Neural cell (in vitro differentiated cells): Measurements from ENCODE around the gene SNTB2. TPM values are rescaled to one million over a fixed set of nuclear protein-coding genes. Genes with fewer than 3 reads are reported as not detected.

Source experiments
- H2AFZ ChIP-seq: fragments of 200-600, 300-800 bp; sonication (generic), shearing (Covaris generic); 2 replicates; pipeline ENCODE4 v1.6.0; 2014; ENCODE audit warnings: low read depth, mild to moderate bottlenecking, antibody characterized with exemption, low read length, moderate library complexity
- H3F3A ChIP-seq: fragments of 200-600 bp; shearing (Covaris generic); 2 replicates; pipeline ENCODE4 v1.6.1; 2016; ENCODE audit warnings: mild to moderate bottlenecking, moderate library complexity, mixed read lengths, antibody characterized with exemption, low read length; ENCODE audit not compliant: insufficient read depth, poor library complexity, severe bottlenecking
- H3K27ac ChIP-seq: fragments of 200-600, 300-800 bp; sonication (generic), shearing (Covaris generic); 2 replicates; pipeline ENCODE4 v1.5.1; 2014; ENCODE audit warnings: mild to moderate bottlenecking, low read length, moderate library complexity
- H3K27me3 ChIP-seq: fragments of 300-800, 200-600 bp; sonication (generic), shearing (Covaris generic); 2 replicates; pipeline ENCODE4 v1.6.0; 2014; ENCODE audit warnings: mild to moderate bottlenecking, low read depth, low read length, moderate library complexity; ENCODE audit not compliant: insufficient read depth
- H3K36me3 ChIP-seq: fragments of 300-800, 200-600 bp; sonication (generic), shearing (Covaris generic); 2 replicates; pipeline ENCODE4 v1.5.1; 2014; ENCODE audit warnings: mild to moderate bottlenecking, antibody characterized with exemption, low read length, moderate library complexity; ENCODE audit not compliant: insufficient read depth
- H3K4me2 ChIP-seq: fragments of 300-800, 200-600 bp; sonication (generic), shearing (Covaris generic); 2 replicates; pipeline ENCODE4 v1.6.0; 2014; ENCODE audit warnings: mild to moderate bottlenecking, low read length
- H3K4me3 ChIP-seq: fragments of 300-800, 200-600 bp; sonication (generic), shearing (Covaris generic); 2 replicates; pipeline ENCODE4 v1.5.1; 2014; ENCODE audit warnings: mild to moderate bottlenecking, low read length, moderate library complexity
- H3K79me2 ChIP-seq: fragments of 200-600 bp; shearing (Covaris generic); replicated peaks from 2 replicates; pipeline ENCODE4 v1.6.0; 2014; ENCODE audit warnings: mild to moderate bottlenecking, low read length, moderate library complexity; ENCODE audit not compliant: insufficient read depth
- H3K9ac ChIP-seq: fragments of 300-800, 200-600 bp; sonication (generic), shearing (Covaris generic); 2 replicates; pipeline ENCODE4 v1.6.1; 2016; ENCODE audit warnings: mild to moderate bottlenecking, low read length, mixed read lengths
- H3K9me2 ChIP-seq: fragments of 200-600 bp; shearing (Covaris generic); 2 replicates; pipeline ENCODE4 v1.6.1; 2016; ENCODE audit warnings: mild to moderate bottlenecking, low read length, mixed read lengths; ENCODE audit not compliant: insufficient read depth
- H3K9me3 ChIP-seq: fragments of 200-600, 300-800 bp; sonication (generic), shearing (Covaris generic); 2 replicates; pipeline ENCODE4 v1.6.1; 2016; ENCODE audit warnings: mild to moderate bottlenecking, mixed run types, low read length, moderate library complexity, mixed read lengths
- H4K20me1 ChIP-seq: fragments of 200-600 bp; shearing (Covaris generic); 2 replicates; pipeline ENCODE4 v1.6.1; 2016; ENCODE audit warnings: mild to moderate bottlenecking, mixed run types; ENCODE audit not compliant: insufficient read depth
- EP300 ChIP-seq: fragments of 450-650 bp; conservative IDR thresholded peaks from 2 replicates; pipeline ENCODE4 v1.6.1; 2014; ENCODE audit warnings: antibody characterized with exemption, mild to moderate bottlenecking, moderate library complexity; ENCODE audit not compliant: poor library complexity, severe bottlenecking
- EZH2 ChIP-seq: fragments of 200-600, 300-800 bp; shearing (Covaris generic), sonication (generic); IDR thresholded peaks from 2 replicates; pipeline ENCODE4 v1.6.1; 2014; ENCODE audit warnings: antibody characterized with exemption, low read length, borderline replicate concordance, mild to moderate bottlenecking; ENCODE audit not compliant: insufficient read depth, poor library complexity, severe bottlenecking
- MXI1 ChIP-seq: fragments of 450-650 bp; conservative IDR thresholded peaks from 2 replicates; pipeline ENCODE4 v1.6.1; 2014; ENCODE audit warnings: antibody characterized with exemption, mild to moderate bottlenecking; ENCODE audit not compliant: poor library complexity, severe bottlenecking
- POLR2AphosphoS5 ChIP-seq: IDR thresholded peaks from 2 replicates; pipeline ENCODE4 v1.6.1; 2012
- RAD21 ChIP-seq: fragments of 450-650 bp; conservative IDR thresholded peaks from 2 replicates; pipeline ENCODE4 v1.6.1; 2014; ENCODE audit warnings: antibody characterized with exemption, mild to moderate bottlenecking, moderate library complexity
- SMC3 ChIP-seq: fragments of 450-650 bp; conservative IDR thresholded peaks from 2 replicates; pipeline ENCODE4 v1.6.1; 2014; ENCODE audit warnings: antibody characterized with exemption, mild to moderate bottlenecking, moderate library complexity; ENCODE audit not compliant: poor library complexity
- TAF1 ChIP-seq: IDR thresholded peaks from 2 replicates; pipeline ENCODE4 v1.6.1; 2012; ENCODE audit warnings: low read depth
- polyA plus RNA-seq: library from polyadenylated mRNA; depleted of rRNA; stranded (reverse); fragments of >200 nt; gene quantifications from 2 replicates; pipeline ENCODE4 v1.2.3, GENCODE V29; 2014
- TF ChIP-seq, protein P1 (sequence below): IDR thresholded peaks from 2 replicates; pipeline ENCODE4 v1.6.1; 2012; ENCODE audit warnings: borderline replicate concordance
- TF ChIP-seq, protein P2 (sequence below): fragments of 450-650 bp; IDR thresholded peaks from 2 replicates; pipeline ENCODE4 v1.5.1; 2014; ENCODE audit warnings: antibody characterized with exemption, mild to moderate bottlenecking, moderate library complexity; ENCODE audit not compliant: poor library complexity, severe bottlenecking

Gene SNTB2
- polyA plus RNA-seq, 1 donor from 2014 or later: 7.0 TPM

DNA sequence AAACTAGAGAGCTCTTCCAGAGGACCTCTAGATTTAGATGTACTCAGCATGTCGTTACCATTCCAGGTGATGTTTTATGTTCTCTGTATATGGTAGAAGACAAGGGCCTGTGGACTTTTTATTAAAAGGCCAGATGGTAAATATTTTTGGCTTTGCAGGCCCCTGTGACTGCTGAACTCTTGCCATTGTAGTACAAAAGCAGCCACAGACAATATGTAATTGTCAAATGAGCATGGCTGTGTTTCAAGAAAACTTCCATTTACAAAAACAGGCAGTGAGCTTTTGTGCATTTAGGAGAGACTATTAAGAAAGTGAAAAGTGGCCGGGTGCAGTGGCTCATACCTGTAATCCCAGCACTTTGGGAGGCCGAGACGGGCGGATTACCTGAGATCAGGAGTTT, 157.2 kb downstream of the SNTB2 start:
- Histone ChIP-seq H3K9ac (no peak overlapping the region), H3K27me3 (no peaks in the 10 kb centered on the region), H3K4me3 (no peak overlapping the region), H3K9me2 (no peaks in the 10 kb centered on the region), H3K27ac (no peak overlapping the region), H3F3A (no peaks in the 10 kb centered on the region), H3K4me2 (no peak overlapping the region), H3K9me3 (no peaks in the 10 kb centered on the region), H2AFZ (no peak overlapping the region), H3K36me3 (peaks cover 6% of the 10 kb centered on the region), H4K20me1 (no peaks in the 10 kb centered on the region), H3K79me2 (peaks cover 14% of the 10 kb centered on the region)
- TF ChIP-seq EP300 (no peak), POLR2AphosphoS5 (no peak), SMC3 (no peak), TAF1 (no peak), RAD21 (no peak), EZH2 (no peak), MXI1 (no peak)
- TF ChIP-seq, protein P1, sequence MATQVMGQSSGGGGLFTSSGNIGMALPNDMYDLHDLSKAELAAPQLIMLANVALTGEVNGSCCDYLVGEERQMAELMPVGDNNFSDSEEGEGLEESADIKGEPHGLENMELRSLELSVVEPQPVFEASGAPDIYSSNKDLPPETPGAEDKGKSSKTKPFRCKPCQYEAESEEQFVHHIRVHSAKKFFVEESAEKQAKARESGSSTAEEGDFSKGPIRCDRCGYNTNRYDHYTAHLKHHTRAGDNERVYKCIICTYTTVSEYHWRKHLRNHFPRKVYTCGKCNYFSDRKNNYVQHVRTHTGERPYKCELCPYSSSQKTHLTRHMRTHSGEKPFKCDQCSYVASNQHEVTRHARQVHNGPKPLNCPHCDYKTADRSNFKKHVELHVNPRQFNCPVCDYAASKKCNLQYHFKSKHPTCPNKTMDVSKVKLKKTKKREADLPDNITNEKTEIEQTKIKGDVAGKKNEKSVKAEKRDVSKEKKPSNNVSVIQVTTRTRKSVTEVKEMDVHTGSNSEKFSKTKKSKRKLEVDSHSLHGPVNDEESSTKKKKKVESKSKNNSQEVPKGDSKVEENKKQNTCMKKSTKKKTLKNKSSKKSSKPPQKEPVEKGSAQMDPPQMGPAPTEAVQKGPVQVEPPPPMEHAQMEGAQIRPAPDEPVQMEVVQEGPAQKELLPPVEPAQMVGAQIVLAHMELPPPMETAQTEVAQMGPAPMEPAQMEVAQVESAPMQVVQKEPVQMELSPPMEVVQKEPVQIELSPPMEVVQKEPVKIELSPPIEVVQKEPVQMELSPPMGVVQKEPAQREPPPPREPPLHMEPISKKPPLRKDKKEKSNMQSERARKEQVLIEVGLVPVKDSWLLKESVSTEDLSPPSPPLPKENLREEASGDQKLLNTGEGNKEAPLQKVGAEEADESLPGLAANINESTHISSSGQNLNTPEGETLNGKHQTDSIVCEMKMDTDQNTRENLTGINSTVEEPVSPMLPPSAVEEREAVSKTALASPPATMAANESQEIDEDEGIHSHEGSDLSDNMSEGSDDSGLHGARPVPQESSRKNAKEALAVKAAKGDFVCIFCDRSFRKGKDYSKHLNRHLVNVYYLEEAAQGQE: no peak
- TF ChIP-seq, protein P2, sequence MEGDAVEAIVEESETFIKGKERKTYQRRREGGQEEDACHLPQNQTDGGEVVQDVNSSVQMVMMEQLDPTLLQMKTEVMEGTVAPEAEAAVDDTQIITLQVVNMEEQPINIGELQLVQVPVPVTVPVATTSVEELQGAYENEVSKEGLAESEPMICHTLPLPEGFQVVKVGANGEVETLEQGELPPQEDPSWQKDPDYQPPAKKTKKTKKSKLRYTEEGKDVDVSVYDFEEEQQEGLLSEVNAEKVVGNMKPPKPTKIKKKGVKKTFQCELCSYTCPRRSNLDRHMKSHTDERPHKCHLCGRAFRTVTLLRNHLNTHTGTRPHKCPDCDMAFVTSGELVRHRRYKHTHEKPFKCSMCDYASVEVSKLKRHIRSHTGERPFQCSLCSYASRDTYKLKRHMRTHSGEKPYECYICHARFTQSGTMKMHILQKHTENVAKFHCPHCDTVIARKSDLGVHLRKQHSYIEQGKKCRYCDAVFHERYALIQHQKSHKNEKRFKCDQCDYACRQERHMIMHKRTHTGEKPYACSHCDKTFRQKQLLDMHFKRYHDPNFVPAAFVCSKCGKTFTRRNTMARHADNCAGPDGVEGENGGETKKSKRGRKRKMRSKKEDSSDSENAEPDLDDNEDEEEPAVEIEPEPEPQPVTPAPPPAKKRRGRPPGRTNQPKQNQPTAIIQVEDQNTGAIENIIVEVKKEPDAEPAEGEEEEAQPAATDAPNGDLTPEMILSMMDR: no peak

DNA sequence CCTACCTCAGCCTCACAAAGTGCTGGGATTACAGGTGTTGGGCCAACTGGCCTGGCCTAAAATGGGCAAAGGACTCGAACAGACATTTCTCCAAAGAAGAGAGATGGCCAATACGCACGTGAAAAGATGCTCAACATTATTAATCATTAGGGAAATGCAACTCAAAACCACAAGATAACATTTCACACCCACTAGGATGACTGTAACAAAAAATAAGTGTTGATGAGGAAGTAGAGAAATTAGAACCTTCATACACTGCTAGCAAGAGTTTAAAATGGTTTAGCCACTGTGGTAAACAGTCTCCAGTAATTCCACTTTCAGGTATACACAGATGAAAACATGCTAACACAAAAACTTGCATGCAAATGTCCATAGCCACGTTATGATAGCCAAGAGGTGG, 159.0 kb downstream of the SNTB2 start:
- Histone ChIP-seq H3K79me2 (peaks cover 4% of the 10 kb centered on the region), H3K27me3 (no peaks in the 10 kb centered on the region), H2AFZ (no peak overlapping the region), H4K20me1 (no peaks in the 10 kb centered on the region), H3F3A (no peaks in the 10 kb centered on the region), H3K9ac (no peak overlapping the region), H3K36me3 (peaks cover 6% of the 10 kb centered on the region), H3K9me3 (no peaks in the 10 kb centered on the region), H3K27ac (no peak overlapping the region), H3K4me2 (no peak overlapping the region), H3K4me3 (no peak overlapping the region), H3K9me2 (no peaks in the 10 kb centered on the region)
- TF ChIP-seq MXI1 (no peak), SMC3 (no peak), RAD21 (no peak), EP300 (no peak), EZH2 (no peak), POLR2AphosphoS5 (no peak), TAF1 (no peak)
- TF ChIP-seq, protein P1: no peak
- TF ChIP-seq, protein P2: no peak
